HepG2 (cell line): ENCODE results near the gene ASH1L. TPM values are rescaled to one million over a fixed set of nuclear protein-coding genes. Genes with fewer than 3 reads are reported as not detected.

Experiments used
- CENPT ChIP-seq: sonication (generic); formaldehyde crosslinking; IDR thresholded peaks from 2 replicates; pipeline ENCODE4 v1.8.0; 2022; ENCODE audit warnings: low read depth, mild to moderate bottlenecking, moderate library complexity, missing genetic modification reagents
- GTF2F1 ChIP-seq: fragments of 150-350 bp; IDR thresholded peaks from 2 replicates; pipeline ENCODE4 v1.6.1; 2014; ENCODE audit warnings: low read length
- KAT8 ChIP-seq: IDR thresholded peaks from 2 replicates; pipeline ENCODE4 v1.6.1; 2016; ENCODE audit warnings: missing genetic modification reagents, missing compliant biosample characterization
- NFKBIZ ChIP-seq: IDR thresholded peaks from 2 replicates; pipeline ENCODE4 v1.6.1; 2018; ENCODE audit warnings: missing genetic modification reagents, missing compliant biosample characterization
- PITX1 ChIP-seq: sonication (generic); formaldehyde crosslinking; IDR thresholded peaks from 2 replicates; pipeline ENCODE4 v1.5.1; 2020; ENCODE audit warnings: mild to moderate bottlenecking, missing genetic modification reagents
- RCOR2 ChIP-seq: IDR thresholded peaks from 2 replicates; pipeline ENCODE4 v1.6.1; 2016; ENCODE audit warnings: missing biosample characterization, missing genetic modification reagents
- RFX1 ChIP-seq: fragments of 450-650 bp; IDR thresholded peaks from 2 replicates; pipeline ENCODE4 v1.6.1; 2017
- ZFP82 ChIP-seq: sonication (generic); formaldehyde crosslinking; IDR thresholded peaks from 2 replicates; pipeline ENCODE4 v1.5.1; 2020; ENCODE audit warnings: mild to moderate bottlenecking, missing genetic modification reagents, borderline replicate concordance
- ZNF335 ChIP-seq: sonication (generic); formaldehyde crosslinking; IDR thresholded peaks from 2 replicates; pipeline ENCODE4 v1.4.0; 2020; ENCODE audit warnings: missing genetic modification reagents
- ZNF644 ChIP-seq: IDR thresholded peaks from 2 replicates; pipeline ENCODE4 v1.6.1; 2016; ENCODE audit warnings: low read depth
- ZNF7 ChIP-seq: IDR thresholded peaks from 2 replicates; pipeline ENCODE4 v1.6.1; 2016; ENCODE audit warnings: missing biosample characterization, missing genetic modification reagents
- ZNF709 ChIP-seq: sonication (generic); formaldehyde crosslinking; IDR thresholded peaks from 2 replicates; pipeline ENCODE4 v1.5.0; 2020; ENCODE audit warnings: mild to moderate bottlenecking, missing genetic modification reagents
- ZNF713 ChIP-seq: sonication (generic); formaldehyde crosslinking; IDR thresholded peaks from 2 replicates; pipeline ENCODE4 v1.4.0; 2020; ENCODE audit warnings: mild to moderate bottlenecking, missing genetic modification reagents
- ZNF792 ChIP-seq: IDR thresholded peaks from 2 replicates; pipeline ENCODE4 v1.6.1; 2016
- polyA plus RNA-seq, 8 experiments: library from polyadenylated mRNA; depleted of rRNA in 3 of 8; stranded (reverse) in 7 of 8; unstranded in 1 of 8; fragments of >200 nt; fragmentation: Illumina TruSeq in 4 of 8; extraction: Trizol in 4 of 8; gene quantifications; 2 replicates each; pipeline versions ENCODE4 v1.2.1 to v1.2.3, GENCODE V29; 2011 to 2016; ENCODE audit warnings: low read depth in 4 of 8, missing spikeins in 1 of 8, mixed read lengths in 1 of 8; ENCODE audit not compliant: insufficient read depth in 1 of 8
- total RNA-seq, 5 experiments: library from RNA; depleted of rRNA; stranded (reverse); fragments of >200 nt; fragmentation: Illumina TruSeq; extraction: Trizol; gene quantifications; 2 replicates each; pipeline ENCODE4 v1.2.3, GENCODE V29; 2016; ENCODE audit warnings: low read depth in 1 of 5
- TF ChIP-seq, protein P1 (sequence below): sonication (generic); formaldehyde crosslinking; IDR thresholded peaks from 2 replicates; pipeline ENCODE4 v1.8.1; 2023; ENCODE audit warnings: mild to moderate bottlenecking, inconsistent platforms, moderate library complexity, missing genetic modification reagents, borderline replicate concordance
- TF ChIP-seq, protein P2 (sequence below): sonication (generic); formaldehyde crosslinking; IDR thresholded peaks from 2 replicates; pipeline ENCODE4 v1.4.0; 2020; ENCODE audit warnings: mild to moderate bottlenecking, low read depth, missing genetic modification reagents
- TF ChIP-seq, protein P3 (sequence below): IDR thresholded peaks from 2 replicates; pipeline ENCODE4 v1.6.1; 2016; ENCODE audit warnings: missing compliant biosample characterization, missing genetic modification reagents, borderline replicate concordance
- TF ChIP-seq, protein P4 (sequence below), 2 experiments: IDR thresholded peaks; 2 replicates each; pipeline ENCODE4 v1.6.1; 2011 to 2012; ENCODE audit warnings: low read length in 2 of 2, borderline replicate concordance in 1 of 2, low read depth in 1 of 2, mild to moderate bottlenecking in 1 of 2, moderate library complexity in 1 of 2
- TF ChIP-seq, protein P5 (sequence below): sonication (generic); formaldehyde crosslinking; IDR thresholded peaks from 2 replicates; pipeline ENCODE4 v1.5.1; 2020; ENCODE audit warnings: mild to moderate bottlenecking, missing genetic modification reagents, moderate library complexity

Gene ASH1L
- total and polyA plus RNA-seq, 2 of the 13 experiments (the other 11 are each of a cell fraction or from before 2014, with no cell fraction given) = 10.2 to 15.3 TPM

DNA sequence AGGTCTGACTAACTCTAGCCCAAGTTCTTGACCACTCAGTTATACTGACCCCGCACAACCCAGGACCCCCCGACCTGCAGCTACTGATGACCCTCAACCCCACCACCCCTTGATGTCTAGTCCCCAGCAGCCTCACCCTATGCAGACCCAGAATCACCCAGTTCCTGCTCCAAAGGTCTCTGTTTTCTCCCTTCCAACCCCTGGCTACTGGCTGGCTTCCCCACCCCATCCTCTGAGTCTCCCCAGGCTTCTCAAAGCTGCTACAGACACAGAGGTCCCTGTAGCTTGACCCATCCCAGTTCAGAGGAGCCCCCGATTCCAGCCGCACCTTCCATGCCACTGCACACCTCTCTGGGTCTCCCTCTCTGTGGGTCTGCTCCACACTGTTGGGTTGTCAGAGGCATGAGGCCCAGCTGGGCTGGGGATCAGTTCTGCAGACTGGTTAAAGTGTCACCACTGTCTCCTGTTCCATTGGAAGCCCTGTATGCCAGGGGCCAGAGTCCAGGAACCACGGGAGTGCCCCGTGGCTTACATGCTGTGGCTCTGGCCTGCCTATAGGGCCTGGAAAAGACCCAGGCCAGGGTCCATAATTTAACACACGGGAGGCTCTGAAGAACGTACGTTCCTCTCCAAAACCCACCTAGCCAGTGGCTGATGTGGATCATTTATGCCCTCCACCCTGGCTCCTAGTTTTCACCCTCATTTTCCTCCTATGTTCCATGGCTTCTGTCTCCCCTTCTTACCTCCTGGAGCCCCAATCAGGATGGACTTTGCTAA lies 261.9 kb downstream of the ASH1L start (continued):
- TF ChIP-seq ZNF792 (peak; percentile 93), RFX1 (no peak), ZNF335 (CRISPR knock-in tag) (no peak), ZNF709 (CRISPR knock-in tag) (0 out of 2 replicates have a peak, but pooled peaks have one; percentile 68), KAT8 (CRISPR knock-in tag) (peak; percentile 63; the same call in 1 of the 2 replicates), ZNF644 (CRISPR knock-in tag) (peak; percentile 97), PITX1 (peak; percentile 85), CENPT (CRISPR knock-in tag) (no peak), RCOR2 (peak; percentile 78), ZNF713 (no peak), ZNF7 (CRISPR knock-in tag) (no peak), GTF2F1 (no peak), NFKBIZ (CRISPR knock-in tag) (no peak), ZFP82 (CRISPR knock-in tag) (peak; percentile 97)
- TF ChIP-seq, protein P1, sequence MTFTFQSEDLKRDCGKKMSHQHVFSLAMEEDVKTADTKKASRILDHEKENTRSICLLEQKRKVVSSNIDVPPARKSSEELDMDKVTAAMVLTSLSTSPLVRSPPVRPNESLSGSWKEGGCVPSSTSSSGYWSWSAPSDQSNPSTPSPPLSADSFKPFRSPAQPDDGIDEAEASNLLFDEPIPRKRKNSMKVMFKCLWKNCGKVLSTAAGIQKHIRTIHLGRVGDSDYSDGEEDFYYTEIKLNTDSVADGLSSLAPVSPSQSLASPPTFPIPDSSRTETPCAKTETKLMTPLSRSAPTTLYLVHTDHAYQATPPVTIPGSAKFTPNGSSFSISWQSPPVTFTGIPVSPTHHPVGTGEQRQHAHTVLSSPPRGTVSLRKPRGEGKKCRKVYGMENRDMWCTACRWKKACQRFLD (CRISPR knock-in tag) = peak; percentile 22; the same call in 1 of the 2 replicates
- TF ChIP-seq, protein P2, sequence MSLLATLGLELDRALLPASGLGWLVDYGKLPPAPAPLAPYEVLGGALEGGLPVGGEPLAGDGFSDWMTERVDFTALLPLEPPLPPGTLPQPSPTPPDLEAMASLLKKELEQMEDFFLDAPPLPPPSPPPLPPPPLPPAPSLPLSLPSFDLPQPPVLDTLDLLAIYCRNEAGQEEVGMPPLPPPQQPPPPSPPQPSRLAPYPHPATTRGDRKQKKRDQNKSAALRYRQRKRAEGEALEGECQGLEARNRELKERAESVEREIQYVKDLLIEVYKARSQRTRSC (CRISPR knock-in tag) = peak; percentile 92; the same call in 1 of the 2 replicates
- TF ChIP-seq, protein P3, sequence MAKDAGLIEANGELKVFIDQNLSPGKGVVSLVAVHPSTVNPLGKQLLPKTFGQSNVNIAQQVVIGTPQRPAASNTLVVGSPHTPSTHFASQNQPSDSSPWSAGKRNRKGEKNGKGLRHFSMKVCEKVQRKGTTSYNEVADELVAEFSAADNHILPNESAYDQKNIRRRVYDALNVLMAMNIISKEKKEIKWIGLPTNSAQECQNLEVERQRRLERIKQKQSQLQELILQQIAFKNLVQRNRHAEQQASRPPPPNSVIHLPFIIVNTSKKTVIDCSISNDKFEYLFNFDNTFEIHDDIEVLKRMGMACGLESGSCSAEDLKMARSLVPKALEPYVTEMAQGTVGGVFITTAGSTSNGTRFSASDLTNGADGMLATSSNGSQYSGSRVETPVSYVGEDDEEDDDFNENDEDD (CRISPR knock-in tag) = peak; percentile 62; the same call in 1 of the 2 replicates
- TF ChIP-seq, protein P4, sequence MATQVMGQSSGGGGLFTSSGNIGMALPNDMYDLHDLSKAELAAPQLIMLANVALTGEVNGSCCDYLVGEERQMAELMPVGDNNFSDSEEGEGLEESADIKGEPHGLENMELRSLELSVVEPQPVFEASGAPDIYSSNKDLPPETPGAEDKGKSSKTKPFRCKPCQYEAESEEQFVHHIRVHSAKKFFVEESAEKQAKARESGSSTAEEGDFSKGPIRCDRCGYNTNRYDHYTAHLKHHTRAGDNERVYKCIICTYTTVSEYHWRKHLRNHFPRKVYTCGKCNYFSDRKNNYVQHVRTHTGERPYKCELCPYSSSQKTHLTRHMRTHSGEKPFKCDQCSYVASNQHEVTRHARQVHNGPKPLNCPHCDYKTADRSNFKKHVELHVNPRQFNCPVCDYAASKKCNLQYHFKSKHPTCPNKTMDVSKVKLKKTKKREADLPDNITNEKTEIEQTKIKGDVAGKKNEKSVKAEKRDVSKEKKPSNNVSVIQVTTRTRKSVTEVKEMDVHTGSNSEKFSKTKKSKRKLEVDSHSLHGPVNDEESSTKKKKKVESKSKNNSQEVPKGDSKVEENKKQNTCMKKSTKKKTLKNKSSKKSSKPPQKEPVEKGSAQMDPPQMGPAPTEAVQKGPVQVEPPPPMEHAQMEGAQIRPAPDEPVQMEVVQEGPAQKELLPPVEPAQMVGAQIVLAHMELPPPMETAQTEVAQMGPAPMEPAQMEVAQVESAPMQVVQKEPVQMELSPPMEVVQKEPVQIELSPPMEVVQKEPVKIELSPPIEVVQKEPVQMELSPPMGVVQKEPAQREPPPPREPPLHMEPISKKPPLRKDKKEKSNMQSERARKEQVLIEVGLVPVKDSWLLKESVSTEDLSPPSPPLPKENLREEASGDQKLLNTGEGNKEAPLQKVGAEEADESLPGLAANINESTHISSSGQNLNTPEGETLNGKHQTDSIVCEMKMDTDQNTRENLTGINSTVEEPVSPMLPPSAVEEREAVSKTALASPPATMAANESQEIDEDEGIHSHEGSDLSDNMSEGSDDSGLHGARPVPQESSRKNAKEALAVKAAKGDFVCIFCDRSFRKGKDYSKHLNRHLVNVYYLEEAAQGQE (IDR thresholded peaks at IDR 0.05; ENCODE audit: borderline replicate concordance in 1 of 2, low read depth in 1 of 2, low read length in 2 of 2) = peak in 1 of 2 experiments; percentile 51; a peak in 1 of 4 replicates
- TF ChIP-seq, protein P5, sequence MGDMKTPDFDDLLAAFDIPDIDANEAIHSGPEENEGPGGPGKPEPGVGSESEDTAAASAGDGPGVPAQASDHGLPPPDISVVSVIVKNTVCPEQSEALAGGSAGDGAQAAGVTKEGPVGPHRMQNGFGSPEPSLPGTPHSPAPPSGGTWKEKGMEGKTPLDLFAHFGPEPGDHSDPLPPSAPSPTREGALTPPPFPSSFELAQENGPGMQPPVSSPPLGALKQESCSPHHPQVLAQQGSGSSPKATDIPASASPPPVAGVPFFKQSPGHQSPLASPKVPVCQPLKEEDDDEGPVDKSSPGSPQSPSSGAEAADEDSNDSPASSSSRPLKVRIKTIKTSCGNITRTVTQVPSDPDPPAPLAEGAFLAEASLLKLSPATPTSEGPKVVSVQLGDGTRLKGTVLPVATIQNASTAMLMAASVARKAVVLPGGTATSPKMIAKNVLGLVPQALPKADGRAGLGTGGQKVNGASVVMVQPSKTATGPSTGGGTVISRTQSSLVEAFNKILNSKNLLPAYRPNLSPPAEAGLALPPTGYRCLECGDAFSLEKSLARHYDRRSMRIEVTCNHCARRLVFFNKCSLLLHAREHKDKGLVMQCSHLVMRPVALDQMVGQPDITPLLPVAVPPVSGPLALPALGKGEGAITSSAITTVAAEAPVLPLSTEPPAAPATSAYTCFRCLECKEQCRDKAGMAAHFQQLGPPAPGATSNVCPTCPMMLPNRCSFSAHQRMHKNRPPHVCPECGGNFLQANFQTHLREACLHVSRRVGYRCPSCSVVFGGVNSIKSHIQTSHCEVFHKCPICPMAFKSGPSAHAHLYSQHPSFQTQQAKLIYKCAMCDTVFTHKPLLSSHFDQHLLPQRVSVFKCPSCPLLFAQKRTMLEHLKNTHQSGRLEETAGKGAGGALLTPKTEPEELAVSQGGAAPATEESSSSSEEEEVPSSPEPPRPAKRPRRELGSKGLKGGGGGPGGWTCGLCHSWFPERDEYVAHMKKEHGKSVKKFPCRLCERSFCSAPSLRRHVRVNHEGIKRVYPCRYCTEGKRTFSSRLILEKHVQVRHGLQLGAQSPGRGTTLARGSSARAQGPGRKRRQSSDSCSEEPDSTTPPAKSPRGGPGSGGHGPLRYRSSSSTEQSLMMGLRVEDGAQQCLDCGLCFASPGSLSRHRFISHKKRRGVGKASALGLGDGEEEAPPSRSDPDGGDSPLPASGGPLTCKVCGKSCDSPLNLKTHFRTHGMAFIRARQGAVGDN = peak; percentile 99
